OCI-LY1 (cell line): ENCODE measurements around the gene ZSWIM9.

ENCODE experiments used
- H2AFZ ChIP-seq: fragments of 200-600 bp; sonication (generic), shearing (Covaris generic); 2 replicates; pipeline ENCODE4 v1.6.0; 2014; ENCODE audit warnings: antibody characterized with exemption, mild to moderate bottlenecking, low read length
- H3F3A ChIP-seq: fragments of 200-600 bp; sonication (generic), shearing (Covaris generic); 2 replicates; pipeline ENCODE4 v1.6.0; 2014; ENCODE audit warnings: mild to moderate bottlenecking, antibody characterized with exemption, low read length, moderate library complexity; ENCODE audit not compliant: insufficient read depth
- H3K27ac ChIP-seq: fragments of 200-600 bp; sonication (generic); 2 replicates; pipeline ENCODE4 v1.5.1; 2014; ENCODE audit warnings: low read length, mixed run types, mild to moderate bottlenecking, low read depth; ENCODE audit not compliant: poor library complexity, severe bottlenecking
- H3K27me3 ChIP-seq: fragments of 200-600 bp; sonication (generic); 2 replicates; pipeline ENCODE4 v1.6.0; 2014; ENCODE audit warnings: antibody characterized with exemption, mild to moderate bottlenecking, low read length, moderate library complexity; ENCODE audit not compliant: insufficient read depth
- H3K36me3 ChIP-seq: fragments of 200-600 bp; sonication (generic); 2 replicates; pipeline ENCODE4 v1.6.1; 2014; ENCODE audit warnings: mild to moderate bottlenecking, antibody characterized with exemption, low read length, moderate library complexity, mixed read lengths; ENCODE audit not compliant: insufficient read depth
- H3K4me1 ChIP-seq: fragments of 200-600 bp; sonication (generic); 2 replicates; pipeline ENCODE4 v1.5.1; 2014; ENCODE audit warnings: mild to moderate bottlenecking, low read length, moderate library complexity; ENCODE audit not compliant: insufficient read depth, severe bottlenecking
- H3K4me2 ChIP-seq: fragments of 200-600 bp; sonication (generic), shearing (Covaris generic); 2 replicates; pipeline ENCODE4 v1.6.1; 2014; ENCODE audit warnings: low read length
- H3K4me3 ChIP-seq: fragments of 200-600 bp; sonication (generic); 2 replicates; pipeline ENCODE4 v1.5.1; 2014; ENCODE audit warnings: low read length, low read depth, mild to moderate bottlenecking, mixed read lengths; ENCODE audit not compliant: poor library complexity, severe bottlenecking
- H3K79me2 ChIP-seq: fragments of 200-600 bp; shearing (Covaris generic); 2 replicates; pipeline ENCODE4 v1.6.1; 2016; ENCODE audit warnings: mixed run types, low read length, mixed read lengths; ENCODE audit not compliant: insufficient read depth
- H3K9ac ChIP-seq: fragments of 200-600 bp; sonication (generic), shearing (Covaris generic); 2 replicates; pipeline ENCODE4 v1.6.1; 2014; ENCODE audit warnings: mild to moderate bottlenecking, low read length, mixed read lengths
- H3K9me2 ChIP-seq: fragments of 200-600 bp; sonication (generic), shearing (Covaris generic); 2 replicates; pipeline ENCODE4 v1.6.1; 2014; ENCODE audit warnings: low read depth, mild to moderate bottlenecking, low read length, mixed read lengths
- H3K9me3 ChIP-seq: fragments of 200-600 bp; shearing (Covaris generic); 2 replicates; pipeline ENCODE4 v1.6.1; 2014; ENCODE audit warnings: low read length, mixed read lengths
- H4K20me1 ChIP-seq: fragments of 200-600 bp; sonication (generic), shearing (Covaris generic); 2 replicates; pipeline ENCODE4 v1.6.0; 2016; ENCODE audit warnings: mild to moderate bottlenecking, low read length; ENCODE audit not compliant: insufficient read depth
- EZH2 ChIP-seq: fragments of 200-600 bp; sonication (generic), shearing (Covaris generic); IDR thresholded peaks from 2 replicates; pipeline ENCODE4 v1.8.0; 2017; ENCODE audit warnings: borderline replicate concordance, mixed run types, mild to moderate bottlenecking, antibody characterized with exemption, low read length, moderate library complexity, mixed read lengths
- TF ChIP-seq, protein P1 (sequence below): fragments of 200-600 bp; sonication (generic), shearing (Covaris generic); IDR thresholded peaks from 2 replicates; pipeline ENCODE4 v1.5.1; 2017; ENCODE audit warnings: mild to moderate bottlenecking, antibody characterized with exemption, low read length, moderate library complexity, mixed read lengths

Gene ZSWIM9

DNA sequence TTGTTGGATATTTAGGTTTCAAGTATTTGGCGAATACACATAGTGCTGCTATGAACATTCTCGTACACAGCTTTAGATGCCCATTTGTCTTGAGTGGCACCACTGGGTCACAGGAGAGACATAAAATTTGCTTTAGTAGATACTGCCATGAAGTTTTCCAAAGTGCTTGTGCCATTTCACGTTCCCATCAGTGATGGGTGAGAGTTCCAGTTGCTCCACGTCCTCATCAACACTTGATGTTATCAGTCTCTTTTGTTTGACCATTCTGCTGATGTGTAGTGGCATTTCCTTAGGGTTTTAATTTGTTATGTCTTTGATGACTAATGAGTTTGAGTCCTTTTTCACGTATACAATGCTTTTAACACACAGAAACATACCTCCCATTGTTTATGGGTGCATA lies 11.0 kb downstream of the ZSWIM9 start:
- no peak overlapping the region for H3K27ac ChIP-seq
- TF ChIP-seq, protein P1, sequence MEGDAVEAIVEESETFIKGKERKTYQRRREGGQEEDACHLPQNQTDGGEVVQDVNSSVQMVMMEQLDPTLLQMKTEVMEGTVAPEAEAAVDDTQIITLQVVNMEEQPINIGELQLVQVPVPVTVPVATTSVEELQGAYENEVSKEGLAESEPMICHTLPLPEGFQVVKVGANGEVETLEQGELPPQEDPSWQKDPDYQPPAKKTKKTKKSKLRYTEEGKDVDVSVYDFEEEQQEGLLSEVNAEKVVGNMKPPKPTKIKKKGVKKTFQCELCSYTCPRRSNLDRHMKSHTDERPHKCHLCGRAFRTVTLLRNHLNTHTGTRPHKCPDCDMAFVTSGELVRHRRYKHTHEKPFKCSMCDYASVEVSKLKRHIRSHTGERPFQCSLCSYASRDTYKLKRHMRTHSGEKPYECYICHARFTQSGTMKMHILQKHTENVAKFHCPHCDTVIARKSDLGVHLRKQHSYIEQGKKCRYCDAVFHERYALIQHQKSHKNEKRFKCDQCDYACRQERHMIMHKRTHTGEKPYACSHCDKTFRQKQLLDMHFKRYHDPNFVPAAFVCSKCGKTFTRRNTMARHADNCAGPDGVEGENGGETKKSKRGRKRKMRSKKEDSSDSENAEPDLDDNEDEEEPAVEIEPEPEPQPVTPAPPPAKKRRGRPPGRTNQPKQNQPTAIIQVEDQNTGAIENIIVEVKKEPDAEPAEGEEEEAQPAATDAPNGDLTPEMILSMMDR = no peak
- no peak for TF ChIP-seq EZH2
- no peaks in the 10 kb centered on the region; the same call in 1 of the 2 replicates for H3F3A ChIP-seq
- peaks cover 17% of the 10 kb centered on the region for H3K4me1 ChIP-seq
- no peak overlapping the region for H2AFZ ChIP-seq
- H3K9me3 ChIP-seq = peaks cover 8% of the 10 kb centered on the region
- H3K79me2 ChIP-seq = no peaks in the 10 kb centered on the region
- H3K9me2 ChIP-seq = no peaks in the 10 kb centered on the region
- H3K36me3 ChIP-seq = peaks cover 18% of the 10 kb centered on the region
- no peaks in the 10 kb centered on the region for H3K27me3 ChIP-seq
- H3K4me3 ChIP-seq = no peak overlapping the region
- H4K20me1 ChIP-seq = no peaks in the 10 kb centered on the region
- H3K4me2 ChIP-seq = no peak overlapping the region
- H3K9ac ChIP-seq = no peak overlapping the region

DNA sequence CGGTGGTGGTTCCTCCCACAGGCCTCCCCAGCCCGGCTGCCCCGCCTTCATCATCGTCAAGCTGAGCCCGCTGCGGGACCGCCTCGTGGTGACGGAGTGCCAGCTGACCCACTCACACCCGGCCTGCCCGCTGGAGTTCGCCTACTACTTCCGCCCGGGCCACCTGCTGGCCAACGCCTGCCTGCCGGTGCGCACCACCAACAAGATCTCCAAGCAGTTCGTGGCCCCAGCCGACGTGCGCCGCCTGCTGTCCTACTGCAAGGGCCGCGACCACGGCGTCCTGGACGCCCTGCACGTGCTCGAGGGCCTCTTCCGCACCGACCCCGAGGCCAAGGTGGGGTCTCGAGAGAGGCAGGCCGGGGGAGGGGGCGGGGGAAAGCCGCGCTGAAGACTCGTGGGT lies 12.0 kb downstream of the ZSWIM9 start:
- Histone ChIP-seq H3F3A (no peaks in the 10 kb centered on the region; the same call in 1 of the 2 replicates), H3K27me3 (no peaks in the 10 kb centered on the region), H4K20me1 (no peaks in the 10 kb centered on the region), H3K4me3 (no peak overlapping the region), H3K79me2 (no peaks in the 10 kb centered on the region), H3K9me2 (no peaks in the 10 kb centered on the region), H3K9ac (no peak overlapping the region), H3K27ac (no peak overlapping the region), H3K4me1 (peaks cover 24% of the 10 kb centered on the region), H3K9me3 (peaks cover 8% of the 10 kb centered on the region), H2AFZ (no peak overlapping the region), H3K4me2 (no peak overlapping the region), H3K36me3 (peaks cover 18% of the 10 kb centered on the region)
- TF ChIP-seq, protein P1 = no peak
- TF ChIP-seq EZH2 = no peak

DNA sequence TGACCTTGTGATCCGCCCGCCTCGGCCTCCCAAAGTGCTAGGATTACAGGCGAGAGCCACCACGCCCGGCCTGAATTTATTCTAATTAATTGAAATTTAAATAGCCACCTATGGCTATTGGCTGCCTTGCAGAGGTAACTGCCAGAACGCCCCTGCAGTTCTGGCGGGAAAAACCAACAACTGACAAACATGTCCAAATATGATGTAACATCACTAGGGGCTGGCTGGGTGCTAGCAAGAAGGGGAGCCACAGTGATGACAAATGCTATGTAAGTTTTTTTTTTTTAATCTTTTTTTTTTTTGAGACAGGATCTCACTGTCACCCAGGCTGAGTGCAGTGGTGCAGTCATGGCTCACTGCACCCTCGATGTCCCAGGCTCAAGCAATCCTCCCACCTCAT lies 12.9 kb downstream of the ZSWIM9 start:
- peaks cover 24% of the 10 kb centered on the region for H3K4me1 ChIP-seq

More for the DNA sequence above, 12.9 kb downstream of the ZSWIM9 start:
- H3K36me3 ChIP-seq = peaks cover 18% of the 10 kb centered on the region
- H4K20me1 ChIP-seq = no peaks in the 10 kb centered on the region
- no peaks in the 10 kb centered on the region; the same call in 1 of the 2 replicates for H3F3A ChIP-seq
- no peaks in the 10 kb centered on the region for H3K9me2 ChIP-seq
- no peaks in the 10 kb centered on the region for H3K79me2 ChIP-seq
- no peak overlapping the region for H3K9ac ChIP-seq
- no peak overlapping the region for H2AFZ ChIP-seq
- TF ChIP-seq EZH2 = no peak
- TF ChIP-seq, protein P1 = no peak
- H3K27ac ChIP-seq = peak overlapping the region; percentile 88
- H3K9me3 ChIP-seq = peaks cover 8% of the 10 kb centered on the region
- H3K4me2 ChIP-seq = no peak overlapping the region
- H3K27me3 ChIP-seq = no peaks in the 10 kb centered on the region
- no peak overlapping the region for H3K4me3 ChIP-seq
